Mucosa of descending colon (tissue), 3 donors: Measurements from ENCODE around the gene SLC2A5. TPM values are rescaled to one million over a fixed set of nuclear protein-coding genes. Genes with fewer than 3 reads are reported as not detected.

Source experiments
- ATAC-seq: fragments of 200-7000 bp; cut with Tn5 transposase; one replicate; pipeline ENCODE4 v1.9.1; 2020; ENCODE audit warnings: mild to moderate bottlenecking, moderate library complexity
- DNase-seq, 3 donors: peaks; one replicate each; pipeline ENCODE4 v3.0.0-alpha.2; 2020
- H3K36me3 ChIP-seq: fragments of 200-600 bp; one replicate; pipeline ENCODE4 v1.8.0; 2021; ENCODE audit warnings: low read depth, mild to moderate bottlenecking
- H3K4me1 ChIP-seq: fragments of 200-600 bp; one replicate; pipeline ENCODE4 v1.8.0; 2021; ENCODE audit warnings: low read depth, mild to moderate bottlenecking
- H3K4me3 ChIP-seq: fragments of 200-600 bp; one replicate; pipeline ENCODE4 v1.8.0; 2021; ENCODE audit warnings: mild to moderate bottlenecking
- H3K9me3 ChIP-seq: fragments of 200-600 bp; one replicate; pipeline ENCODE4 v1.8.0; 2021; ENCODE audit warnings: mild to moderate bottlenecking
- CTCF ChIP-seq: fragments of 200-600 bp; IDR thresholded peaks from one replicate; pipeline ENCODE4 v1.8.0; 2022; ENCODE audit warnings: antibody characterized with exemption, mild to moderate bottlenecking
- intact Hi-C, 2 donors: fragments of 100-400 bp; cut with DNase I in 1 of 2; cut with micrococcal nuclease in 1 of 2; formaldehyde crosslinking; loops; one replicate each; pipeline versions ENCODE4 v1.11.0 to v1.11.1; 2022; cut with DNase I, micrococcal nuclease
- total RNA-seq, 3 donors: library from RNA; stranded (reverse); fragmentation: NEBNext Ultra II Directional in 2 of 3; extraction: Animal tissue kit (Norgen Biotek cat#: 25700) in 2 of 3; gene quantifications; one replicate each; pipeline versions ENCODE4 v1.2.1 to v1.2.4, GENCODE V29; 2021 to 2023
- donor health status: DM: no; HTN: no; CAD: no; lungs with moderate emphysema.
- donor health status: DM: no; HTN: no; CAD: no.
- donor health status: DM: no; HTN: yes; CAD: no.

SLC2A5 gene
- total RNA-seq, 3 donors from 2014 or later = 4.4 to 34.5 (median 7.8) TPM

- Histone ChIP-seq H3K4me1 (no peaks in the 10 kb centered on the region), H3K9me3 (no peaks in the 10 kb centered on the region), H3K36me3 (no peaks in the 10 kb centered on the region), H3K4me3 (no peak overlapping the region)
- no peak for TF ChIP-seq CTCF
- no peak for DNase-seq
- intact Hi-C loops = no loop called here
- ATAC-seq = no peak
Observed at GRCh38 chr1:9020305-9020704, 49.1 kb downstream of the SLC2A5 start.

GRCh38 chr1:9019896-9020295 is 49.5 kb downstream of the SLC2A5 start:
- Histone ChIP-seq H3K36me3 (no peaks in the 10 kb centered on the region), H3K4me3 (no peak overlapping the region), H3K9me3 (no peaks in the 10 kb centered on the region), H3K4me1 (no peaks in the 10 kb centered on the region)
- DNase-seq = no peak
- TF ChIP-seq CTCF = no peak
- no peak for ATAC-seq
- intact Hi-C loops = no loop called here

GRCh38 chr1:9018333-9018732 is 51.1 kb downstream of the SLC2A5 start:
- Histone ChIP-seq H3K9me3 (no peaks in the 10 kb centered on the region), H3K4me1 (no peaks in the 10 kb centered on the region), H3K36me3 (no peaks in the 10 kb centered on the region), H3K4me3 (no peak overlapping the region)
- intact Hi-C loops = no loop called here
- DNase-seq (no peak), ATAC-seq (no peak)
- TF ChIP-seq CTCF = no peak

DNA sequence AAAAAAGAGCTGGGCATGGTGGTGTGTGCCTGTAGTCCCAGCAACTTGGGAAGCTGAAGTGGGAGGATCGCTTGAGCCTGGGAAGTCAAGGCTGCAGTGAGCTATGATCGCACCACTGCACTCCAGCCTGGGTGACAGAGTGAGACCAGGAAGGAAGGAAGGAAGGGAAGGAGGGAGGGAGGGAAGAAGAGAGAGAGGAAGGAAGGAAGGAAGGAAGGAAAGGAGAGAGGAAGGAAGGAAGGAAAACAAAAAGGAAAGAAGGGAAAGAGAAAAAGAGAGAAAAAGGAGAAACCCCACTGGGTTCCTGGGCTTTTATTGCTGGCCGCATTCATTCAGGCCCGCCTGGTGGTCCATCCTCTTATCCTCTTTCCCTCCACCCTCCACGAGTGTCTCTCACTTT is 53.0 kb downstream of the SLC2A5 start:
- Histone ChIP-seq H3K9me3 (no peaks in the 10 kb centered on the region), H3K4me1 (no peaks in the 10 kb centered on the region), H3K36me3 (no peaks in the 10 kb centered on the region), H3K4me3 (no peak overlapping the region)
- DNase-seq = no peak
- no peak for TF ChIP-seq CTCF
- ATAC-seq = no peak
- intact Hi-C loops = no loop called here

- no peaks in the 10 kb centered on the region for H3K4me1 ChIP-seq
- no peaks in the 10 kb centered on the region for H3K36me3 ChIP-seq
- intact Hi-C loops = loop anchor here in 1 of 2 donors (5.0 kb wide), 1 partner anchor 88 kb away; no protein-coding TSS in a partner anchor
Observed at GRCh38 chr1:9014475-9015375, 54.7 kb downstream of the SLC2A5 start.

More at GRCh38 chr1:9014475-9015375, 54.7 kb downstream of the SLC2A5 start:
- Histone ChIP-seq H3K9me3 (no peaks in the 10 kb centered on the region), H3K4me3 (no peak overlapping the region)
- DNase-seq (no peak), ATAC-seq (no peak)
- TF ChIP-seq CTCF = no peak
